ENCODE data around the gene GABARAPL2.

The GABARAPL2 gene

DNA sequence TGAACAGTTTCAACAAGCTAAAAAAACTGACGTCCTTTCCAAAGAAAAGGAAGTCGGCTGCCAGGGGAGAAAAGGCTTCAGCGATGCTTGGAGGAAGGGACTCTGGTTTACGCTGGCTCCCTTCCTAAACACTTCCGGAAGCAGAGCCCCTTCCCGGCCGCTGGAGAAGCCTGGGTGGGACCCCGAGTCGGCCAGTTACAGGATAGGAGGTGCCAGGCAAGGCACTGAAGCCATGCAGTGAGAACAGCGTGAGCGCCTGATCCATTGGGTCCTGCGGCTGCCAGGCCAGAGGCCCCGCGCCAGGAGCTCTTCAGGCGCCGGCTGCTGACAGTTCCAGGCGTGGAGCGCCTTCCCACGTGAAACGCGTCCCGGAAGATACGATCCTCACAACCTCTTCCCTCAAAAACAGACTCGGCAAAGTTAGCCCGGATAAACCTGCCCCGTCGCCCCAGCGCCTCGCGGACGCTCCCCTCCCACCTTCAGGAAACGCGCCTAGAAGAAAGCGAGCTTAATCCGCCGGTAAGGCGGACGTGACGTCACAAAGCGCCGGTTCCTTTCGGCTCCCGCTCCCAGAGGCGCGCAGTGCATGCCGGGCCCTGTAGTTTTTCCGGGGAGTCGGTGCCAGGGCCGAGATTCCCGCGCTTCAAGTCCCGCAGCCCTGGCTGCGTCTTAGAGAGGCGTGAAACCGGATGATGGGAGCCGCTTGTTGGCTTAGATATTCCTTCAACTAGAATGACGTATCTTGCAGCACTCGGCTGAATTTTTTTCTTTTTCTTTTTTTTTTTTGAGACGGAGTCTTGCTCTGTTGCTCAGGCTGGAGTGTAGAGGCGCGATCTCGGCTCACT is 56.8 kb downstream of the GABARAPL2 start, which contains the start of gene ADAT1 (continued):
- TF ChIP-seq, protein P1, sequence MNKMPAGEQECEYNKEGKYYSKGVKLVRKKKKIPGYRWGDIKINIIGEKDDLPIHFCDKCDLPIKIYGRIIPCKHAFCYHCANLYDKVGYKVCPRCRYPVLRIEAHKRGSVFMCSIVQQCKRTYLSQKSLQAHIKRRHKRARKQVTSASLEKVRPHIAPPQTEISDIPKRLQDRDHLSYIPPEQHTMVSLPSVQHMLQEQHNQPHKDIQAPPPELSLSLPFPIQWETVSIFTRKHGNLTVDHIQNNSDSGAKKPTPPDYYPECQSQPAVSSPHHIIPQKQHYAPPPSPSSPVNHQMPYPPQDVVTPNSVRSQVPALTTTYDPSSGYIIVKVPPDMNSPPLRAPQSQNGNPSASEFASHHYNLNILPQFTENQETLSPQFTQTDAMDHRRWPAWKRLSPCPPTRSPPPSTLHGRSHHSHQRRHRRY (tag by site-specific recombination; IDR thresholded peaks at IDR 0.05): no peak
- TF ChIP-seq ZNF510 (tag by site-specific recombination; IDR thresholded peaks at IDR 0.05; ENCODE audit: insufficient replicate concordance) (no peak), ZNF558 (tag by site-specific recombination; IDR thresholded peaks at IDR 0.05) (no peak), ZNF274 (IDR thresholded peaks at IDR 0.05; ENCODE audit: low read length) (no peak), ZNF274 (tag by site-specific recombination; IDR thresholded peaks at IDR 0.05; ENCODE audit: borderline replicate concordance) (no peak), GFI1B (tag by site-specific recombination; IDR thresholded peaks at IDR 0.05) (no peak), ZNF654 (tag by site-specific recombination; IDR thresholded peaks at IDR 0.05; ENCODE audit: low read depth) (no peak), ZNF133 (tag by site-specific recombination; IDR thresholded peaks at IDR 0.05) (no peak), ZNF660 (tag by site-specific recombination; IDR thresholded peaks at IDR 0.05) (peak; percentile 72; the same call in 1 of the 2 replicates), ZNF701 (tag by site-specific recombination; IDR thresholded peaks at IDR 0.05) (no peak), ZNF658 (tag by site-specific recombination; IDR thresholded peaks at IDR 0.05) (no peak), KLF9 (tag by site-specific recombination; IDR thresholded peaks at IDR 0.05; ENCODE audit: low read depth) (0 out of 2 replicates have a peak, but pooled peaks have one; percentile 53), ZNF791 (tag by site-specific recombination; IDR thresholded peaks at IDR 0.05) (no peak), ZNF24 (tag by site-specific recombination; IDR thresholded peaks at IDR 0.05) (no peak), ZSCAN16 (tag by site-specific recombination; IDR thresholded peaks at IDR 0.05) (no peak), PRDM1 (tag by site-specific recombination; IDR thresholded peaks at IDR 0.05) (no peak), ZBTB1 (tag by site-specific recombination; IDR thresholded peaks at IDR 0.05) (no peak), ZNF571 (tag by site-specific recombination; IDR thresholded peaks at IDR 0.05) (no peak), ZNF121 (tag by site-specific recombination; IDR thresholded peaks at IDR 0.05) (peak; percentile 88), ZNF530 (tag by site-specific recombination; IDR thresholded peaks at IDR 0.05; ENCODE audit: low read depth) (no peak), YY2 (tag by site-specific recombination; IDR thresholded peaks at IDR 0.05) (no peak), TCF7L2 (IDR thresholded peaks at IDR 0.05; ENCODE audit: borderline replicate concordance, low read depth, low read length) (no peak), MYNN (tag by site-specific recombination; IDR thresholded peaks at IDR 0.05; ENCODE audit: borderline replicate concordance) (no peak), SETDB1 (IDR thresholded peaks at IDR 0.05; ENCODE audit: insufficient read length, low read length) (no peak), ZBTB8A (tag by site-specific recombination; IDR thresholded peaks at IDR 0.05) (peak; percentile 56), HOXA7 (CRISPR knock-in tag; IDR thresholded peaks at IDR 0.05; ENCODE audit: borderline replicate concordance) (no peak)
- TF ChIP-seq, protein P2, sequence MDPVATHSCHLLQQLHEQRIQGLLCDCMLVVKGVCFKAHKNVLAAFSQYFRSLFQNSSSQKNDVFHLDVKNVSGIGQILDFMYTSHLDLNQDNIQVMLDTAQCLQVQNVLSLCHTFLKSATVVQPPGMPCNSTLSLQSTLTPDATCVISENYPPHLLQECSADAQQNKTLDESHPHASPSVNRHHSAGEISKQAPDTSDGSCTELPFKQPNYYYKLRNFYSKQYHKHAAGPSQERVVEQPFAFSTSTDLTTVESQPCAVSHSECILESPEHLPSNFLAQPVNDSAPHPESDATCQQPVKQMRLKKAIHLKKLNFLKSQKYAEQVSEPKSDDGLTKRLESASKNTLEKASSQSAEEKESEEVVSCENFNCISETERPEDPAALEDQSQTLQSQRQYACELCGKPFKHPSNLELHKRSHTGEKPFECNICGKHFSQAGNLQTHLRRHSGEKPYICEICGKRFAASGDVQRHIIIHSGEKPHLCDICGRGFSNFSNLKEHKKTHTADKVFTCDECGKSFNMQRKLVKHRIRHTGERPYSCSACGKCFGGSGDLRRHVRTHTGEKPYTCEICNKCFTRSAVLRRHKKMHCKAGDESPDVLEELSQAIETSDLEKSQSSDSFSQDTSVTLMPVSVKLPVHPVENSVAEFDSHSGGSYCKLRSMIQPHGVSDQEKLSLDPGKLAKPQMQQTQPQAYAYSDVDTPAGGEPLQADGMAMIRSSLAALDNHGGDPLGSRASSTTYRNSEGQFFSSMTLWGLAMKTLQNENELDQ (tag by site-specific recombination; IDR thresholded peaks at IDR 0.05; ENCODE audit: low read depth): no peak
- TF ChIP-seq, protein P3, sequence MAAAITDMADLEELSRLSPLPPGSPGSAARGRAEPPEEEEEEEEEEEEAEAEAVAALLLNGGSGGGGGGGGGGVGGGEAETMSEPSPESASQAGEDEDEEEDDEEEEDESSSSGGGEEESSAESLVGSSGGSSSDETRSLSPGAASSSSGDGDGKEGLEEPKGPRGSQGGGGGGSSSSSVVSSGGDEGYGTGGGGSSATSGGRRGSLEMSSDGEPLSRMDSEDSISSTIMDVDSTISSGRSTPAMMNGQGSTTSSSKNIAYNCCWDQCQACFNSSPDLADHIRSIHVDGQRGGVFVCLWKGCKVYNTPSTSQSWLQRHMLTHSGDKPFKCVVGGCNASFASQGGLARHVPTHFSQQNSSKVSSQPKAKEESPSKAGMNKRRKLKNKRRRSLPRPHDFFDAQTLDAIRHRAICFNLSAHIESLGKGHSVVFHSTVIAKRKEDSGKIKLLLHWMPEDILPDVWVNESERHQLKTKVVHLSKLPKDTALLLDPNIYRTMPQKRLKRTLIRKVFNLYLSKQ (tag by site-specific recombination; IDR thresholded peaks at IDR 0.05; ENCODE audit: borderline replicate concordance): no peak
- TF ChIP-seq, protein P4, sequence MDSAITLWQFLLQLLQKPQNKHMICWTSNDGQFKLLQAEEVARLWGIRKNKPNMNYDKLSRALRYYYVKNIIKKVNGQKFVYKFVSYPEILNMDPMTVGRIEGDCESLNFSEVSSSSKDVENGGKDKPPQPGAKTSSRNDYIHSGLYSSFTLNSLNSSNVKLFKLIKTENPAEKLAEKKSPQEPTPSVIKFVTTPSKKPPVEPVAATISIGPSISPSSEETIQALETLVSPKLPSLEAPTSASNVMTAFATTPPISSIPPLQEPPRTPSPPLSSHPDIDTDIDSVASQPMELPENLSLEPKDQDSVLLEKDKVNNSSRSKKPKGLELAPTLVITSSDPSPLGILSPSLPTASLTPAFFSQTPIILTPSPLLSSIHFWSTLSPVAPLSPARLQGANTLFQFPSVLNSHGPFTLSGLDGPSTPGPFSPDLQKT (IDR thresholded peaks at IDR 0.05; ENCODE audit: borderline replicate concordance, low read depth, low read length): no peak
- TF ChIP-seq, protein P5, sequence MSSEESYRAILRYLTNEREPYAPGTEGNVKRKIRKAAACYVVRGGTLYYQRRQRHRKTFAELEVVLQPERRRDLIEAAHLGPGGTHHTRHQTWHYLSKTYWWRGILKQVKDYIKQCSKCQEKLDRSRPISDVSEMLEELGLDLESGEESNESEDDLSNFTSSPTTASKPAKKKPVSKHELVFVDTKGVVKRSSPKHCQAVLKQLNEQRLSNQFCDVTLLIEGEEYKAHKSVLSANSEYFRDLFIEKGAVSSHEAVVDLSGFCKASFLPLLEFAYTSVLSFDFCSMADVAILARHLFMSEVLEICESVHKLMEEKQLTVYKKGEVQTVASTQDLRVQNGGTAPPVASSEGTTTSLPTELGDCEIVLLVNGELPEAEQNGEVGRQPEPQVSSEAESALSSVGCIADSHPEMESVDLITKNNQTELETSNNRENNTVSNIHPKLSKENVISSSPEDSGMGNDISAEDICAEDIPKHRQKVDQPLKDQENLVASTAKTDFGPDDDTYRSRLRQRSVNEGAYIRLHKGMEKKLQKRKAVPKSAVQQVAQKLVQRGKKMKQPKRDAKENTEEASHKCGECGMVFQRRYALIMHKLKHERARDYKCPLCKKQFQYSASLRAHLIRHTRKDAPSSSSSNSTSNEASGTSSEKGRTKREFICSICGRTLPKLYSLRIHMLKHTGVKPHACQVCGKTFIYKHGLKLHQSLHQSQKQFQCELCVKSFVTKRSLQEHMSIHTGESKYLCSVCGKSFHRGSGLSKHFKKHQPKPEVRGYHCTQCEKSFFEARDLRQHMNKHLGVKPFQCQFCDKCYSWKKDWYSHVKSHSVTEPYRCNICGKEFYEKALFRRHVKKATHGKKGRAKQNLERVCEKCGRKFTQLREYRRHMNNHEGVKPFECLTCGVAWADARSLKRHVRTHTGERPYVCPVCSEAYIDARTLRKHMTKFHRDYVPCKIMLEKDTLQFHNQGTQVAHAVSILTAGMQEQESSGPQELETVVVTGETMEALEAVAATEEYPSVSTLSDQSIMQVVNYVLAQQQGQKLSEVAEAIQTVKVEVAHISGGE (tag by site-specific recombination; conservative IDR thresholded peaks at IDR 0.05; ENCODE audit: low read depth): peak; percentile 93

Measured in HEK293 (cell line).